IMR-90 (cell line): ENCODE data around the gene ZBTB14. TPM values are rescaled to one million over a fixed set of nuclear protein-coding genes. Genes with fewer than 3 reads are reported as not detected.

Experiments used
- ATAC-seq: fragments of 200-7000 bp; cut with Tn5 transposase; 2 replicates; pipeline ENCODE4 v1.9.1; 2020; ENCODE audit warnings: low read depth, mild to moderate bottlenecking, moderate library complexity
- BruUV-seq: library from RNA; stranded (reverse); fragments of 400-500 nt; replicated peaks from 2 replicates; lab custom pipeline; 2021; lab: Mats Ljungman, UMichigan
- CTCF ChIA-PET: fragments of 300-600 bp; formaldehyde crosslinking; extraction: SDS; loops from one replicate; lab custom pipeline; 2021; ENCODE audit warnings: antibody characterized with exemption; lab: Yijun Ruan, JAX
- POLR2A ChIA-PET: fragments of 300-600 bp; sonication (Branson Sonifier 250); formaldehyde crosslinking; loops from one replicate; lab custom pipeline; 2022; ENCODE audit warnings: antibody characterized with exemption; ENCODE audit not compliant: unreplicated experiment; lab: Charles Lee
- DNase-seq: peaks from one replicate; pipeline ENCODE4 v3.0.0; 2013
- H2AFZ ChIP-seq: replicated peaks from 2 replicates; pipeline ENCODE3; 2013; ENCODE audit warnings: low read length, mild to moderate bottlenecking; ENCODE audit not compliant: poor library complexity
- H2AK5ac ChIP-seq: 2 replicates; pipeline ENCODE4 v1.6.1; 2013; ENCODE audit warnings: low read depth, low read length, inconsistent platforms
- H2AK9ac ChIP-seq: replicated peaks from 2 replicates; pipeline ENCODE3; 2013; ENCODE audit warnings: mild to moderate bottlenecking, low read depth, low read length, moderate library complexity; ENCODE audit not compliant: poor library complexity
- H2BK120ac ChIP-seq: 2 replicates; pipeline ENCODE4 v1.6.1; 2013; ENCODE audit warnings: low read depth, low read length, inconsistent platforms
- H2BK15ac ChIP-seq: 3 replicates; pipeline ENCODE4 v1.6.1; 2013; ENCODE audit warnings: low read depth, low read length, inconsistent platforms
- H2BK20ac ChIP-seq: 2 replicates; pipeline ENCODE4 v1.6.1; 2013; ENCODE audit warnings: low read depth, mild to moderate bottlenecking, inconsistent platforms, low read length, moderate library complexity
- H2BK5ac ChIP-seq: 2 replicates; pipeline ENCODE4 v1.6.1; 2013; ENCODE audit warnings: mild to moderate bottlenecking, low read depth, low read length, inconsistent platforms; ENCODE audit not compliant: poor library complexity, severe bottlenecking
- H3K14ac ChIP-seq: replicated peaks from 2 replicates; pipeline ENCODE4 v1.6.1; 2013; ENCODE audit warnings: low read depth, low read length, inconsistent platforms
- H3K18ac ChIP-seq: 2 replicates; pipeline ENCODE4 v1.6.1; 2013; ENCODE audit warnings: low read depth, low read length, control low read depth
- H3K23ac ChIP-seq: 2 replicates; pipeline ENCODE4 v1.6.1; 2013; ENCODE audit warnings: low read depth, low read length, inconsistent platforms
- H3K27ac ChIP-seq: 2 replicates; pipeline ENCODE4 v1.5.1; 2013; ENCODE audit warnings: mild to moderate bottlenecking, control low read depth, low read length; ENCODE audit not compliant: insufficient read depth
- H3K27me3 ChIP-seq: 2 replicates; pipeline ENCODE4 v1.6.1; 2013; ENCODE audit warnings: low read length; ENCODE audit not compliant: control insufficient read depth, insufficient read depth
- H3K36me3 ChIP-seq: 2 replicates; pipeline ENCODE4 v1.6.1; 2013; ENCODE audit warnings: low read length, mixed read lengths; ENCODE audit not compliant: control insufficient read depth, insufficient read depth
- H3K4ac ChIP-seq: 2 replicates; pipeline ENCODE4 v1.6.1; 2013; ENCODE audit warnings: low read depth, low read length, inconsistent platforms
- H3K4me1 ChIP-seq: 2 replicates; pipeline ENCODE4 v1.6.1; 2013; ENCODE audit warnings: low read length, mixed read lengths; ENCODE audit not compliant: control insufficient read depth, insufficient read depth
- H3K4me2 ChIP-seq: 2 replicates; pipeline ENCODE4 v1.6.1; 2013; ENCODE audit warnings: low read depth, mild to moderate bottlenecking, control low read depth, low read length, moderate library complexity
- H3K4me3 ChIP-seq: 2 replicates; pipeline ENCODE4 v1.5.1; 2013; ENCODE audit warnings: low read depth, mild to moderate bottlenecking, control low read depth, low read length, moderate library complexity; ENCODE audit not compliant: insufficient read depth
- H3K56ac ChIP-seq: 2 replicates; pipeline ENCODE4 v1.6.1; 2013; ENCODE audit warnings: low read length, inconsistent platforms; ENCODE audit not compliant: insufficient read depth; ENCODE audit errors: extremely low read depth
- H3K79me1 ChIP-seq, 2 experiments: 2 replicates each; pipeline ENCODE4 v1.6.1; 2013; ENCODE audit warnings: low read length in 2 of 2, inconsistent platforms in 1 of 2, low read depth in 1 of 2
- H3K9ac ChIP-seq: 2 replicates; pipeline ENCODE4 v1.6.1; 2013; ENCODE audit warnings: low read depth, low read length, control low read depth
- H3K9me1 ChIP-seq: 2 replicates; pipeline ENCODE4 v1.6.1; 2013; ENCODE audit warnings: low read length, inconsistent platforms; ENCODE audit not compliant: insufficient read depth
- H3K9me3 ChIP-seq: 2 replicates; pipeline ENCODE4 v1.6.1; 2013; ENCODE audit warnings: low read length; ENCODE audit not compliant: control insufficient read depth, insufficient read depth
- H4K20me1 ChIP-seq: 2 replicates; pipeline ENCODE4 v1.6.1; 2013; ENCODE audit warnings: low read length, inconsistent platforms; ENCODE audit not compliant: insufficient read depth
- H4K5ac ChIP-seq: 2 replicates; pipeline ENCODE4 v1.6.1; 2013; ENCODE audit warnings: mild to moderate bottlenecking, low read depth, low read length, control low read depth
- H4K8ac ChIP-seq, 2 experiments: 2 replicates each; pipeline ENCODE4 v1.6.1; 2013; ENCODE audit warnings: low read depth in 2 of 2, low read length in 2 of 2, control low read depth in 1 of 2, inconsistent platforms in 1 of 2
- H4K91ac ChIP-seq: 2 replicates; pipeline ENCODE4 v1.6.1; 2013; ENCODE audit warnings: low read depth, low read length, inconsistent platforms; ENCODE audit not compliant: insufficient read depth
- BHLHE40 ChIP-seq: fragments of 150-350 bp; IDR thresholded peaks from 2 replicates; pipeline ENCODE4 v1.6.1; 2016; ENCODE audit warnings: mild to moderate bottlenecking, low read depth, low read length
- CEBPB ChIP-seq: IDR thresholded peaks from 2 replicates; pipeline ENCODE4 v1.6.1; 2012; ENCODE audit warnings: low read depth, low read length, improper control_type of control experiment
- CHD1 ChIP-seq: IDR thresholded peaks from 2 replicates; pipeline ENCODE4 v1.6.1; 2012; ENCODE audit warnings: low read depth, low read length, improper control_type of control experiment
- CTCF ChIP-seq: conservative IDR thresholded peaks from 2 replicates; pipeline ENCODE4 v1.5.1; 2012; ENCODE audit warnings: mild to moderate bottlenecking, low read depth, low read length, improper control_type of control experiment
- FOS ChIP-seq: fragments of 150-350 bp; IDR thresholded peaks from 2 replicates; pipeline ENCODE4 v1.6.1; 2016; ENCODE audit warnings: low read depth, low read length
- MAFK ChIP-seq: IDR thresholded peaks from 2 replicates; pipeline ENCODE4 v1.6.1; 2012; ENCODE audit warnings: low read depth, low read length, improper control_type of control experiment
- MAZ ChIP-seq: IDR thresholded peaks from 2 replicates; pipeline ENCODE4 v1.6.1; 2012; ENCODE audit warnings: low read depth, mild to moderate bottlenecking, low read length, improper control_type of control experiment, moderate library complexity, borderline replicate concordance
- MXI1 ChIP-seq: IDR thresholded peaks from 2 replicates; pipeline ENCODE4 v1.6.1; 2012; ENCODE audit warnings: low read depth, mild to moderate bottlenecking, low read length, moderate library complexity, borderline replicate concordance
- NFE2L2 ChIP-seq: fragments of 150-350 bp; IDR thresholded peaks from 2 replicates; pipeline ENCODE4 v1.6.1; 2016; ENCODE audit warnings: low read depth, mild to moderate bottlenecking, low read length
- POLR2A ChIP-seq: IDR thresholded peaks from 2 replicates; pipeline ENCODE4 v1.6.1; 2012; ENCODE audit warnings: mild to moderate bottlenecking, low read depth, low read length
- RAD21 ChIP-seq: IDR thresholded peaks from 2 replicates; pipeline ENCODE4 v1.6.1; 2012; ENCODE audit warnings: low read length, improper control_type of control experiment
- RCOR1 ChIP-seq: IDR thresholded peaks from 2 replicates; pipeline ENCODE4 v1.6.1; 2012; ENCODE audit warnings: mild to moderate bottlenecking, low read length, improper control_type of control experiment; ENCODE audit not compliant: insufficient replicate concordance
- RFX5 ChIP-seq: IDR thresholded peaks from 2 replicates; pipeline ENCODE4 v1.8.0; 2012; ENCODE audit warnings: low read depth, mild to moderate bottlenecking, low read length, moderate library complexity
- SMC3 ChIP-seq: fragments of 150-350 bp; IDR thresholded peaks from 2 replicates; pipeline ENCODE4 v1.6.1; 2016; ENCODE audit warnings: low read depth, mild to moderate bottlenecking, antibody characterized with exemption, low read length, moderate library complexity
- dilution Hi-C: fragments of 300-500 bp; cut with HindIII; formaldehyde crosslinking; loops from one replicate; pipeline ENCODE4 v1.14.3; 2018; ENCODE audit warnings: low sequenced_read_pairs; ENCODE audit not compliant: unreplicated experiment
- in situ Hi-C: fragments of 300-500 bp; cut with MboI; formaldehyde crosslinking; loops from 3 replicates; pipeline ENCODE4 v1.14.3; 2019; ENCODE audit warnings: low sequenced_read_pairs, inconsistent platforms, mixed read lengths
- intact Hi-C: fragments of 100-400 bp; cut with micrococcal nuclease; formaldehyde crosslinking; loops from 2 replicates; pipeline ENCODE4 v1.10.0; 2022
- polyA plus RNA-seq, 3 experiments: library from polyadenylated mRNA; depleted of rRNA; stranded (reverse); fragments of >200 nt; gene quantifications; 2 replicates each; pipeline ENCODE4 v1.2.3, GENCODE V29; 2012; ENCODE audit warnings: low replicate concordance in 1 of 3
- total RNA-seq: library from RNA; depleted of rRNA; stranded (reverse); fragments of >200 nt; gene quantifications from 2 replicates; pipeline ENCODE4 v1.2.3, GENCODE V29; 2012
- TF ChIP-seq, protein P1 (sequence below): fragments of 150-350 bp; IDR thresholded peaks from 2 replicates; pipeline ENCODE4 v1.6.1; 2016; ENCODE audit warnings: low read depth, mild to moderate bottlenecking, low read length, moderate library complexity, borderline replicate concordance
- TF ChIP-seq, protein P2 (sequence below): fragments of 150-350 bp; IDR thresholded peaks from 2 replicates; pipeline ENCODE4 v1.6.1; 2017; ENCODE audit warnings: mild to moderate bottlenecking, antibody characterized with exemption, low read length, low read depth

ZBTB14 gene
- total and polyA plus RNA-seq, 2 of the 4 experiments (the other 2 are of a cell fraction), result 5.8 to 9.1 TPM

DNA sequence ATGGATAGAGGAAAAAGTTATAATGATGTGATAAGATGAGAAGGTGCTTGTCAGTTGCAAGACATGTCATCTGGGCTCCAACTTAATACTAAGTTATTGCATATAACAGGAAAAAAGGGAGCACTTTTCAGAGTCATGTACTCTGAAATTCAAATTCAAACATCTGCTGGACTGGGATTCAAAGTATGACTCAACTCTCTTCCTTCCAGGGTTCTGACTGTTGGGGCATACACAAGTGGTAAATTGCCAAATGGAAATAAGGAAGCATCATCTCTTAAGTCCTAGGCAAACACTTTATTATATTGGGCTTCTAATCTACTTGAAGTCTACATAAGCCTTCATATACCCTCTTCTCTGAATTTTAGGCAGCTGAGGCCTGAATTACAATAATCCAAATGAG is 44.9 kb downstream of the ZBTB14 start:
- no peaks in the 10 kb centered on the region for H3K9me1 ChIP-seq
- intact Hi-C loops (no loop called here), in situ Hi-C loops (no loop called here), dilution Hi-C loops (no loop called here)
- no peak overlapping the region for H2BK20ac ChIP-seq
- no peak overlapping the region for H3K14ac ChIP-seq
- no peak overlapping the region for H3K18ac ChIP-seq
- no TSS peak for BruUV-seq
- H3K4me3 ChIP-seq, result no peak overlapping the region
- no peak overlapping the region for H3K4me2 ChIP-seq
- H3K9me3 ChIP-seq, result no peaks in the 10 kb centered on the region
- ChIA-PET CTCF (no interaction called here), POLR2A (no interaction called here)
- H3K23ac ChIP-seq, result no peak overlapping the region
- no peak overlapping the region for H3K9ac ChIP-seq
- no peak overlapping the region for H2BK15ac ChIP-seq
- H3K27ac ChIP-seq, result no peak overlapping the region
- TF ChIP-seq SMC3 (no peak), MAZ (no peak), POLR2A (no peak), MAFK (no peak), MXI1 (no peak), CHD1 (no peak), RFX5 (no peak), CTCF (no peak), RAD21 (no peak), RCOR1 (no peak), NFE2L2 (no peak), FOS (no peak), BHLHE40 (no peak), CEBPB (no peak)
- TF ChIP-seq, protein P1, sequence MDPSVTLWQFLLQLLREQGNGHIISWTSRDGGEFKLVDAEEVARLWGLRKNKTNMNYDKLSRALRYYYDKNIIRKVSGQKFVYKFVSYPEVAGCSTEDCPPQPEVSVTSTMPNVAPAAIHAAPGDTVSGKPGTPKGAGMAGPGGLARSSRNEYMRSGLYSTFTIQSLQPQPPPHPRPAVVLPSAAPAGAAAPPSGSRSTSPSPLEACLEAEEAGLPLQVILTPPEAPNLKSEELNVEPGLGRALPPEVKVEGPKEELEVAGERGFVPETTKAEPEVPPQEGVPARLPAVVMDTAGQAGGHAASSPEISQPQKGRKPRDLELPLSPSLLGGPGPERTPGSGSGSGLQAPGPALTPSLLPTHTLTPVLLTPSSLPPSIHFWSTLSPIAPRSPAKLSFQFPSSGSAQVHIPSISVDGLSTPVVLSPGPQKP, result no peak
- TF ChIP-seq, protein P2, sequence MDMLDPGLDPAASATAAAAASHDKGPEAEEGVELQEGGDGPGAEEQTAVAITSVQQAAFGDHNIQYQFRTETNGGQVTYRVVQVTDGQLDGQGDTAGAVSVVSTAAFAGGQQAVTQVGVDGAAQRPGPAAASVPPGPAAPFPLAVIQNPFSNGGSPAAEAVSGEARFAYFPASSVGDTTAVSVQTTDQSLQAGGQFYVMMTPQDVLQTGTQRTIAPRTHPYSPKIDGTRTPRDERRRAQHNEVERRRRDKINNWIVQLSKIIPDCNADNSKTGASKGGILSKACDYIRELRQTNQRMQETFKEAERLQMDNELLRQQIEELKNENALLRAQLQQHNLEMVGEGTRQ, result no peak
- no peak overlapping the region for H2AK9ac ChIP-seq
- H2AFZ ChIP-seq, result no peak overlapping the region
- no peaks in the 10 kb centered on the region for H4K20me1 ChIP-seq
- H2BK5ac ChIP-seq, result no peak overlapping the region
- no peak overlapping the region for H3K56ac ChIP-seq
- no peak overlapping the region for H2BK120ac ChIP-seq
- no peak overlapping the region for H4K5ac ChIP-seq
- H3K27me3 ChIP-seq, result no peaks in the 10 kb centered on the region; the same call in 1 of the 2 replicates
- H3K4me1 ChIP-seq, result no peaks in the 10 kb centered on the region
- H4K91ac ChIP-seq, result no peak overlapping the region
- no peaks in the 10 kb centered on the region for H3K79me1 ChIP-seq
- H3K36me3 ChIP-seq, result 0 out of 2 replicates have a peak, but pooled peaks cover 1% of the 10 kb centered on the region
- no peak overlapping the region for H4K8ac ChIP-seq
- H3K4ac ChIP-seq, result no peak overlapping the region
- DNase-seq (peak; percentile 28), ATAC-seq (no peak)
- H2AK5ac ChIP-seq, result no peak overlapping the region
